ENCODE measurements around the gene REM1.

- TF ChIP-seq CTCF (IDR thresholded peaks at IDR 0.05), result no peak
- no peak for TF ChIP-seq POLR2A (IDR thresholded peaks at IDR 0.05)
Measured at GRCh38 chr20:31484001-31484400, 8.9 kb downstream of the REM1 start.
